ENCODE data around the gene LRRC56.

The LRRC56 gene

DNA sequence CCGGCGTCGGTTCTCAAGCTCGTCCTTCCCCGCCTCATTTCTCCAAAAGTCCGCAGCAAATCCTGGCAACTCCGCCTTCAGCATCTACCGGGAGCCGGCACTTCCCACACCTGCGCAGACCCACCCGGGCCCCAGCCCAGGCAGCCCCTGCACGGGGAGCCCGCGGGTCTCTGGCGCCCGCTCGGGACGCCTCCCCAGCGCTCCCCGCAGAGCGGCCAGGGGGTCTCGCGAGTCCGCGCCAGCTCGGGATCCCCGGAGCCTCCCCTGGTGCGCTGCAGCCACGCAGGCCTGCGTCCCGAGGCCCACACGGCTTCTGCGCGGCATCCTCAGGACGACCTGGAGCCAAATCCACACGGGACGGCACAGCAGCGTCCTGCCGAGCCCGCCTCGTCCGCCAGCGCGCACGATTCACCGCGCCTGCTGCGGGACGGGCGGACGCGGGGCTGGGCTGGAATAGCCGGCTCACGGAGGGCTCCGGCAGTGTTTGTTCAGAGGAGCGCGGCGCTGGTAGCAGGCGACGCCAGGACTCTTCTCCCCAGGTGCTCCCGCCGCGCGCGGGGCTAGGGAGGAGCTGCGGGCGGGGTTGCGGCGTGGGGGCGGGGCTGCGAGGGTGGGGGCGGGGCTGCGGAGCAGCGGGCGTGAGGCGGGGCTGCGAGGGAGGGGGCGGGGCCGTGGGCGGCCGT is 38.1 kb downstream of the LRRC56 start (continued):
- TF ChIP-seq, protein P1, sequence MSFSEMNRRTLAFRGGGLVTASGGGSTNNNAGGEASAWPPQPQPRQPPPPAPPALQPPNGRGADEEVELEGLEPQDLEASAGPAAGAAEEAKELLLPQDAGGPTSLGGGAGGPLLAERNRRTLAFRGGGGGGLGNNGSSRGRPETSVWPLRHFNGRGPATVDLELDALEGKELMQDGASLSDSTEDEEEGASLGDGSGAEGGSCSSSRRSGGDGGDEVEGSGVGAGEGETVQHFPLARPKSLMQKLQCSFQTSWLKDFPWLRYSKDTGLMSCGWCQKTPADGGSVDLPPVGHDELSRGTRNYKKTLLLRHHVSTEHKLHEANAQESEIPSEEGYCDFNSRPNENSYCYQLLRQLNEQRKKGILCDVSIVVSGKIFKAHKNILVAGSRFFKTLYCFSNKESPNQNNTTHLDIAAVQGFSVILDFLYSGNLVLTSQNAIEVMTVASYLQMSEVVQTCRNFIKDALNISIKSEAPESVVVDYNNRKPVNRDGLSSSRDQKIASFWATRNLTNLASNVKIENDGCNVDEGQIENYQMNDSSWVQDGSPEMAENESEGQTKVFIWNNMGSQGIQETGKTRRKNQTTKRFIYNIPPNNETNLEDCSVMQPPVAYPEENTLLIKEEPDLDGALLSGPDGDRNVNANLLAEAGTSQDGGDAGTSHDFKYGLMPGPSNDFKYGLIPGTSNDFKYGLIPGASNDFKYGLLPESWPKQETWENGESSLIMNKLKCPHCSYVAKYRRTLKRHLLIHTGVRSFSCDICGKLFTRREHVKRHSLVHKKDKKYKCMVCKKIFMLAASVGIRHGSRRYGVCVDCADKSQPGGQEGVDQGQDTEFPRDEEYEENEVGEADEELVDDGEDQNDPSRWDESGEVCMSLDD (tag by site-specific recombination; IDR thresholded peaks at IDR 0.05), result no peak
- TF ChIP-seq HOXC10 (CRISPR knock-in tag; IDR thresholded peaks at IDR 0.05) (0 out of 2 replicates have a peak, but pooled peaks have one; percentile 71), MYNN (tag by site-specific recombination; IDR thresholded peaks at IDR 0.05; ENCODE audit: borderline replicate concordance) (no peak), ZNF132 (tag by site-specific recombination; IDR thresholded peaks at IDR 0.05; ENCODE audit: borderline replicate concordance) (no peak), GLIS1 (tag by site-specific recombination; IDR thresholded peaks at IDR 0.05) (peak; percentile 40), ZNF544 (tag by site-specific recombination; IDR thresholded peaks at IDR 0.05) (no peak)
- TF ChIP-seq, protein P2, sequence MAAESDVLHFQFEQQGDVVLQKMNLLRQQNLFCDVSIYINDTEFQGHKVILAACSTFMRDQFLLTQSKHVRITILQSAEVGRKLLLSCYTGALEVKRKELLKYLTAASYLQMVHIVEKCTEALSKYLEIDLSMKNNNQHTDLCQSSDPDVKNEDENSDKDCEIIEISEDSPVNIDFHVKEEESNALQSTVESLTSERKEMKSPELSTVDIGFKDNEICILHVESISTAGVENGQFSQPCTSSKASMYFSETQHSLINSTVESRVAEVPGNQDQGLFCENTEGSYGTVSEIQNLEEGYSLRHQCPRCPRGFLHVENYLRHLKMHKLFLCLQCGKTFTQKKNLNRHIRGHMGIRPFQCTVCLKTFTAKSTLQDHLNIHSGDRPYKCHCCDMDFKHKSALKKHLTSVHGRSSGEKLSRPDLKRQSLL (tag by site-specific recombination; IDR thresholded peaks at IDR 0.05), result no peak

DNA sequence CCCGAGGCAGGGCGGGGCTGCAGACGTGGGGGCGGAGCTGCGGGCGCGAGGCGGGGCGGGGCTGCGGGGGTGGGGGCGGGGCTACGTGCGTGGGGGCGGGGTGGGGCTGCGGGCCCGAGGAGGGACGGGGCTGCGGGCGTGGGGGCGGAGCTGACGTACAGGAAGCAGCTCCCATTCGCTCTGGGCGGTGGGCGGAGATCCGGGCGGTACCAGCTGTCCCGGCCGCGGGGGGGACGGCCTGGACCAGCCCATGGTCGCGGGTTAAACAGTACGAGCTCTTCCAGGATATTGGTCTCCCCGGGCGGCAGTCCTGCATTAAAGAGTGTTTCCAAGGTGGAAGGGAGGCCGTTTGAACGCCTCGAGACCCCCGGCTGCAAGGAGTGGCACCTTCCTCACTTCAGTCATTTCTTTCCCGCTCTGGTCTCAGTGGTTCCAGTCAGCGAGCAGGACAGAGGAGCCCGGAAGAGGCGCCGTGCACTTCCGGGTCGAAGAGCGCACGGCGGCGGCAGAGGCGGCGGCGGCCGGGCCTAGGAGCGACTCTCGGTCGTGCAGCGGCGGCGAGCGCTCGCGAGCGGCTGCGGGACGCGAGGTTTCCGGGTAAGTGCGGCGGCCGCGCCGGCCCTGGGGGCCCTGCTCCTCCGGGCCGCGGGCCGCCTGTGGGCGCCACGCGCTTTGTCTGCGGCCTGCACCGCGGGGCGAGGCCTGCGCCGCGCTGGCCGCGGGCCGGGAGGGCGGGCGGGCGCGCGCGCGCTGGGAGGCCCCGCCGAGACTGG is 38.9 kb downstream of the LRRC56 start, which contains the start of gene PHRF1:
TSS of gene PHRF1 (plus strand) at position 475 of the 773 bp plus-strand sequence. CDS start 5,043 bp downstream, outside the sequence.
- Histone ChIP-seq H3K27ac (ENCODE audit: extremely low read depth, low read depth, low read length) (peak within 1 kb of the TSS; percentile 94), H3K4me3 (ENCODE audit: low read depth, low read length) (peak within 1 kb of the TSS; percentile 75), H3K4me1 (ENCODE audit: control insufficient read depth, insufficient read depth, low read length) (peaks cover 5% of the 10 kb centered on the region), H3K36me3 (ENCODE audit: control insufficient read depth in 2 of 2, insufficient read depth in 1 of 2, low read length in 2 of 2) (peaks cover 0 to 23% of the 10 kb centered on the region in 2 experiments; a peak in 1 of 3 replicates), H3K9me3 (ENCODE audit: control insufficient read depth, insufficient read depth, low read depth, low read length) (no peaks in the 10 kb centered on the region)
- ChIA-PET CTCF (interaction anchor here (0.8 kb wide), 1 partner anchor 36 kb away, joined by 3 read pairs; no protein-coding TSS in a partner anchor), POLR2A (interaction anchor here (0.6 to 2.0 kb wide), 20 partner anchors 9 to 369 kb away, joined by 3 to 28 read pairs (median 4); partner anchors contain the start of genes BET1L, HRAS, IRF7 and LMNTD2)
- TF ChIP-seq SP2 (tag by site-specific recombination; IDR thresholded peaks at IDR 0.05), result peak; percentile 74
- TF ChIP-seq ZNF169 (tag by site-specific recombination; IDR thresholded peaks at IDR 0.05), result no peak
- TF ChIP-seq GLI2 (tag by site-specific recombination; IDR thresholded peaks at IDR 0.05; ENCODE audit: borderline replicate concordance, low read depth), result no peak
- TF ChIP-seq ZNF658 (tag by site-specific recombination; IDR thresholded peaks at IDR 0.05), result no peak
- TF ChIP-seq ZFP69B (tag by site-specific recombination; IDR thresholded peaks at IDR 0.05), result no peak
- TF ChIP-seq, protein P3, sequence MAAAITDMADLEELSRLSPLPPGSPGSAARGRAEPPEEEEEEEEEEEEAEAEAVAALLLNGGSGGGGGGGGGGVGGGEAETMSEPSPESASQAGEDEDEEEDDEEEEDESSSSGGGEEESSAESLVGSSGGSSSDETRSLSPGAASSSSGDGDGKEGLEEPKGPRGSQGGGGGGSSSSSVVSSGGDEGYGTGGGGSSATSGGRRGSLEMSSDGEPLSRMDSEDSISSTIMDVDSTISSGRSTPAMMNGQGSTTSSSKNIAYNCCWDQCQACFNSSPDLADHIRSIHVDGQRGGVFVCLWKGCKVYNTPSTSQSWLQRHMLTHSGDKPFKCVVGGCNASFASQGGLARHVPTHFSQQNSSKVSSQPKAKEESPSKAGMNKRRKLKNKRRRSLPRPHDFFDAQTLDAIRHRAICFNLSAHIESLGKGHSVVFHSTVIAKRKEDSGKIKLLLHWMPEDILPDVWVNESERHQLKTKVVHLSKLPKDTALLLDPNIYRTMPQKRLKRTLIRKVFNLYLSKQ (tag by site-specific recombination; IDR thresholded peaks at IDR 0.05; ENCODE audit: borderline replicate concordance), result no peak
- no peak for TF ChIP-seq ZNF792 (tag by site-specific recombination; IDR thresholded peaks at IDR 0.05)
- TF ChIP-seq ZNF549 (tag by site-specific recombination; IDR thresholded peaks at IDR 0.05), result no peak
- no peak for TF ChIP-seq ZNF354C (tag by site-specific recombination; IDR thresholded peaks at IDR 0.05; ENCODE audit: borderline replicate concordance, low read depth)
- TF ChIP-seq, protein P1 (tag by site-specific recombination; IDR thresholded peaks at IDR 0.05), result no peak
- TF ChIP-seq, protein P4, sequence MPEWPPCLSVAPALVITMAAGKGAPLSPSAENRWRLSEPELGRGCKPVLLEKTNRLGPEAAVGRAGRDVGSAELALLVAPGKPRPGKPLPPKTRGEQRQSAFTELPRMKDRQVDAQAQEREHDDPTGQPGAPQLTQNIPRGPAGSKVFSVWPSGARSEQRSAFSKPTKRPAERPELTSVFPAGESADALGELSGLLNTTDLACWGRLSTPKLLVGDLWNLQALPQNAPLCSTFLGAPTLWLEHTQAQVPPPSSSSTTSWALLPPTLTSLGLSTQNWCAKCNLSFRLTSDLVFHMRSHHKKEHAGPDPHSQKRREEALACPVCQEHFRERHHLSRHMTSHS (tag by site-specific recombination; IDR thresholded peaks at IDR 0.05), result no peak
- TF ChIP-seq ZNF501 (tag by site-specific recombination; IDR thresholded peaks at IDR 0.05), result peak; percentile 81; the same call in 1 of the 2 replicates
- TF ChIP-seq, protein P5, sequence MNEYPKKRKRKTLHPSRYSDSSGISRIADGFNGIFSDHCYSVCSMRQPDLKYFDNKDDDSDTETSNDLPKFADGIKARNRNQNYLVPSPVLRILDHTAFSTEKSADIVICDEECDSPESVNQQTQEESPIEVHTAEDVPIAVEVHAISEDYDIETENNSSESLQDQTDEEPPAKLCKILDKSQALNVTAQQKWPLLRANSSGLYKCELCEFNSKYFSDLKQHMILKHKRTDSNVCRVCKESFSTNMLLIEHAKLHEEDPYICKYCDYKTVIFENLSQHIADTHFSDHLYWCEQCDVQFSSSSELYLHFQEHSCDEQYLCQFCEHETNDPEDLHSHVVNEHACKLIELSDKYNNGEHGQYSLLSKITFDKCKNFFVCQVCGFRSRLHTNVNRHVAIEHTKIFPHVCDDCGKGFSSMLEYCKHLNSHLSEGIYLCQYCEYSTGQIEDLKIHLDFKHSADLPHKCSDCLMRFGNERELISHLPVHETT (tag by site-specific recombination; IDR thresholded peaks at IDR 0.05), result peak; percentile 88
- peak; percentile 89 for TF ChIP-seq KLF8 (tag by site-specific recombination; IDR thresholded peaks at IDR 0.05)
- no peak for TF ChIP-seq ZNF677 (tag by site-specific recombination; IDR thresholded peaks at IDR 0.05)
- TF ChIP-seq SP7 (tag by site-specific recombination; IDR thresholded peaks at IDR 0.05), result peak; percentile 74
- TF ChIP-seq ZBTB48 (tag by site-specific recombination; IDR thresholded peaks at IDR 0.05), result no peak
- 0 out of 2 replicates have a peak, but pooled peaks have one; percentile 22 for TF ChIP-seq ZBTB7A (tag by site-specific recombination; IDR thresholded peaks at IDR 0.05; ENCODE audit: low read depth)

Data from HEK293 (cell line).